Upper lobe of left lung (tissue), 6 donors: ENCODE measurements around the gene CTSS. TPM values are rescaled to one million over a fixed set of nuclear protein-coding genes. Genes with fewer than 3 reads are reported as not detected.
A peak's percentile ranks its signal among the peaks of the same experiment; 100 is the strongest.

Experiments
- ATAC-seq, 2 donors: fragments of 200-7000 bp; cut with Tn5 transposase; one replicate each; pipeline ENCODE4 v1.9.1; 2022; ENCODE audit warnings: mild to moderate bottlenecking in 2 of 2, moderate library complexity in 2 of 2; ENCODE audit not compliant: low FRiP score in 2 of 2
- DNase-seq, 2 donors: peaks; one replicate each; pipeline ENCODE4 v3.0.0-alpha.2; 2019 to 2020
- H3K27ac ChIP-seq, 4 donors: fragments of 200-600 bp; sonication (generic); one replicate each; pipeline ENCODE4 v1.5.1; 2016 to 2019
- H3K27me3 ChIP-seq, 4 donors: fragments of 200-600 bp; sonication (generic); one replicate each; pipeline ENCODE4 v1.5.1; 2017 to 2019
- H3K36me3 ChIP-seq, 4 donors: fragments of 200-600 bp; sonication (generic); one replicate each; pipeline ENCODE4 v1.5.1; 2016 to 2019
- H3K4me1 ChIP-seq, 4 donors: fragments of 200-600 bp; sonication (generic); one replicate each; pipeline ENCODE4 v1.5.1; 2018 to 2019
- H3K4me3 ChIP-seq, 4 donors: fragments of 200-600 bp; sonication (generic); one replicate each; pipeline ENCODE4 v1.5.1; 2017 to 2019; ENCODE audit warnings: mild to moderate bottlenecking in 2 of 4, moderate library complexity in 1 of 4
- H3K9me3 ChIP-seq, 4 donors: fragments of 200-600 bp; sonication (generic); one replicate each; pipeline ENCODE4 v1.5.1; 2018 to 2019
- EP300 ChIP-seq, 4 donors: sonication (generic); formaldehyde crosslinking; IDR thresholded peaks; one replicate each; pipeline ENCODE4 v1.5.1; 2017; ENCODE audit warnings: antibody characterized with exemption in 4 of 4, control low read depth in 2 of 4
- POLR2A ChIP-seq, 4 donors: fragments of 450-650 bp; IDR thresholded peaks; one replicate each; pipeline ENCODE4 v1.5.1; 2016 to 2017; ENCODE audit warnings: antibody characterized with exemption in 4 of 4, mild to moderate bottlenecking in 2 of 4
- POLR2AphosphoS5 ChIP-seq, 2 donors: sonication (generic); formaldehyde crosslinking; IDR thresholded peaks; one replicate each; pipeline ENCODE4 v1.5.1; 2017; ENCODE audit warnings: antibody characterized with exemption in 2 of 2
- WGBS, 2 donors: methylation state at CpG; one replicate each; pipeline ENCODE4 v1.1.5; 2017 to 2018; 5-methylcytosine and 5-hydroxymethylcytosine counted together
- total RNA-seq, 6 donors: library from RNA; depleted of rRNA in 4 of 6; stranded (reverse); fragments of >200 nt in 4 of 6; gene quantifications; one replicate each; pipeline versions ENCODE4 v1.1.0 to v1.2.1, GENCODE V29; 2016 to 2021
- TF ChIP-seq, protein P1 (sequence below), 6 experiments: fragments of 450-650 bp in 4 of 6; fragments of 200-600 bp in 2 of 6; sonication (generic) in 2 of 6; IDR thresholded peaks; one replicate each; pipeline ENCODE4 v1.5.1; 2016 to 2019; ENCODE audit warnings: antibody characterized with exemption in 6 of 6
- donor health status: DM: no; HTN: no; CAD: no; lungs with moderate emphysema.
- donor health status: DM: no; HTN: yes; CAD: no; lungs with severe emphysema.

Gene CTSS
- total RNA-seq, 6 donors from 2014 or later: 153 to 625 (median 455) TPM

GRCh38 chr1:150808846-150809245 is 43.3 kb upstream of the CTSS start:
- WGBS, 2 donors: 65 to 75% methylated on average over 2 of the region's 2 CpGs
- ATAC-seq: no peak
- Histone ChIP-seq H3K4me3 (no peak overlapping the region), H3K9me3 (no peaks in the 10 kb centered on the region), H3K27me3 (no peaks in the 10 kb centered on the region), H3K36me3 (peaks cover 13 to 32% (median 25%) of the 10 kb centered on the region in 4 donors), H3K27ac (no peak overlapping the region), H3K4me1 (peaks cover 0 to 11% (median 6%) of the 10 kb centered on the region in 4 donors)
- TF ChIP-seq EP300 (IDR thresholded peaks at IDR 0.05): no peak
- TF ChIP-seq, protein P1, sequence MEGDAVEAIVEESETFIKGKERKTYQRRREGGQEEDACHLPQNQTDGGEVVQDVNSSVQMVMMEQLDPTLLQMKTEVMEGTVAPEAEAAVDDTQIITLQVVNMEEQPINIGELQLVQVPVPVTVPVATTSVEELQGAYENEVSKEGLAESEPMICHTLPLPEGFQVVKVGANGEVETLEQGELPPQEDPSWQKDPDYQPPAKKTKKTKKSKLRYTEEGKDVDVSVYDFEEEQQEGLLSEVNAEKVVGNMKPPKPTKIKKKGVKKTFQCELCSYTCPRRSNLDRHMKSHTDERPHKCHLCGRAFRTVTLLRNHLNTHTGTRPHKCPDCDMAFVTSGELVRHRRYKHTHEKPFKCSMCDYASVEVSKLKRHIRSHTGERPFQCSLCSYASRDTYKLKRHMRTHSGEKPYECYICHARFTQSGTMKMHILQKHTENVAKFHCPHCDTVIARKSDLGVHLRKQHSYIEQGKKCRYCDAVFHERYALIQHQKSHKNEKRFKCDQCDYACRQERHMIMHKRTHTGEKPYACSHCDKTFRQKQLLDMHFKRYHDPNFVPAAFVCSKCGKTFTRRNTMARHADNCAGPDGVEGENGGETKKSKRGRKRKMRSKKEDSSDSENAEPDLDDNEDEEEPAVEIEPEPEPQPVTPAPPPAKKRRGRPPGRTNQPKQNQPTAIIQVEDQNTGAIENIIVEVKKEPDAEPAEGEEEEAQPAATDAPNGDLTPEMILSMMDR (IDR thresholded peaks at IDR 0.05): no peak
- no peak for TF ChIP-seq POLR2A (IDR thresholded peaks at IDR 0.05)
- TF ChIP-seq POLR2AphosphoS5 (IDR thresholded peaks at IDR 0.05): no peak
- no peak for DNase-seq

DNA sequence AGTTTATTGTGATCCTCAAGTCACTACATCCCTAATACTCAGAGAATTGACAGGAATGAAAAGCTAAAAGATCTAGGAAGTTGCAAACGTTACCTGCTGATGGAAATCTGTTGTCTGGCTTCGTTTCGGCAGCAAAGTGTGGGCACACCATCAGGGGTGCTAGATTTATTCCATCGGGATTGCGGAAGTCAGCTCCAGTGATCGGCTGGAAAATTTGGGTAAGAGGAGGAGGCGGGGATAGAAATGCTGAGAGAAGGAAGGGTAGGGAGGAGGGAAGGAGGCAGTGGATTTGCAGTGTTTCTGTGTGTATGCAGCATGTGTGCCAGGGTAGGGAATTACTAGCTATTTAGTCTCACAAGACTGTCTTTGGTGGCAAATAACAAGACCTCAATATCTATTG is 42.5 kb upstream of the CTSS start, which contains the start of gene CTSK:
Gene CTSK, minus strand, starts transcription at position 140 of the 400 bp plus-strand sequence. CDS start 1,455 bp downstream, outside the sequence.
- no peak within 1 kb of the TSS for H3K27ac ChIP-seq
- H3K4me3 ChIP-seq: peak within 1 kb of the TSS in 2 of 4 donors; percentile 15 to 20
- H3K27me3 ChIP-seq: no peaks in the 10 kb centered on the region
- WGBS, 2 donors: 63 to 75% methylated on average over 7 of the region's 7 CpGs
- no peaks in the 10 kb centered on the region for H3K9me3 ChIP-seq
- ATAC-seq (peak in 1 of 2 donors; percentile 76), DNase-seq (no peak)
- H3K36me3 ChIP-seq: peaks cover 11 to 32% (median 20%) of the 10 kb centered on the region in 4 donors
- TF ChIP-seq POLR2AphosphoS5 (IDR thresholded peaks at IDR 0.05) (no peak), EP300 (IDR thresholded peaks at IDR 0.05) (no peak), POLR2A (IDR thresholded peaks at IDR 0.05) (no peak)
- TF ChIP-seq, protein P1 (IDR thresholded peaks at IDR 0.05): no peak
- peaks cover 0 to 11% (median 6%) of the 10 kb centered on the region in 4 donors for H3K4me1 ChIP-seq

DNA sequence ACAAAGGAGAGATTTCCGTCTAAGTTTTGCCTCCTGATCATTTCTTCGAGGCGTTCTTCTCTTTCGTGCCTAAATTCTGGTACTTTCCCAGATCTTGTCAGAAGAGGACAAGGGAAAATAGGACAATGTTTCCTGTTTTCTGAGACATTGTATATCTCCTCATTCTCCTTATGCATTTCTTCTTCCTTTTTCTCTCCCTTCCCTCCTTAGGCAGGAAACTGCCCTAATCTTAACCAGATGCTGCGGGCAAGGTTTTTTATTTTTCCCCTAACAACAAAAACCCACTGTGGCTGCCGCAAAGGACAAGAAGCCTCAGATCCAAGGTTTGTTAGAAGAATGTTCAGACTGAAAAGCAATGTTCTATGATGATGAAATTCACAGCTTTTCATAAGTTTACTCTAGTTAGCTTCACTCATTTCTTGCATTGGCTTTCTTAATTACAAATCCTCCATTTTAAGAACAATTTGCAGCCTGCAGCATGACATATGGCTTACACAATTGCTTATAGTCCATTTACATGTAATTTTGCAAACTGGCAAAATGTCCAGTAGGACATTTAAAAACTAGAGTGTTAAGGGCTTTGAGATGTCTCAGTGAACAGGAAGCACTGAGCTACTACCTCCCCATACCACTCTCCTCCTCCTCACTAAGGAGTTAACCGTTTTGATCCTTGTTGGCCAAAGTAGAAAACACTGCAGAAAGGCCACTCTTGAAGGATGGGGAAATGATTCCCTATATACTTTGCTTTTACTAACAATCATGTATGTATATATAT is 41.9 kb upstream of the CTSS start:
- Histone ChIP-seq H3K27me3 (no peaks in the 10 kb centered on the region), H3K27ac (no peak overlapping the region), H3K4me3 (peak overlapping the region in 2 of 4 donors; percentile 15 to 20), H3K4me1 (peaks cover 0 to 11% (median 6%) of the 10 kb centered on the region in 4 donors), H3K36me3 (peaks cover 4 to 32% (median 13%) of the 10 kb centered on the region in 4 donors), H3K9me3 (no peaks in the 10 kb centered on the region)
- TF ChIP-seq, protein P1 (IDR thresholded peaks at IDR 0.05): no peak
- TF ChIP-seq POLR2AphosphoS5 (IDR thresholded peaks at IDR 0.05) (no peak), POLR2A (IDR thresholded peaks at IDR 0.05) (no peak), EP300 (IDR thresholded peaks at IDR 0.05) (no peak)
- ATAC-seq (peak in 1 of 2 donors; percentile 47), DNase-seq (no peak)
- WGBS, 2 donors: 30 to 35% methylated on average over 7 of the region's 7 CpGs

DNA sequence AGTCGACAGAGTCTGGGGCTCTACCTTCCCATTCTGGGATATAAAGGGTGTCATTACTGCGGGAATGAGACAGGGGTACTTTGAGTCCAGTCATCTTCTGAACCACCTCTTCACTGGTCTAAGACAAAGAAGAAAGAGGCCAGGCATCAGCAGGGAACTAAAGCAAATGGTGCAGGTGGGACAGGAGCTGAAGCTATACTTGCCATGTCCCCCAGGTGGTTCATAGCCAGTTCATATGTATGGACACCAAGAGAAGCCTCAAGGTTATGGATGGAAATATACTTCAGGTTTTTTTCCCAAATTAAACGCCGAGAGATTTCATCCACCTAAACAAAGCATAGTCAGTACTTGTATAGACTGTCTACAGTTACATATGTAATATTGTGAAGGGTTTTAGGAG is 40.3 kb upstream of the CTSS start:
- Histone ChIP-seq H3K9me3 (no peaks in the 10 kb centered on the region), H3K4me3 (no peak overlapping the region), H3K36me3 (peaks cover 0 to 21% (median 1%) of the 10 kb centered on the region in 4 donors), H3K27me3 (no peaks in the 10 kb centered on the region), H3K27ac (no peak overlapping the region), H3K4me1 (peaks cover 0 to 11% (median 6%) of the 10 kb centered on the region in 4 donors)
- 88 to 97% methylated on average over 4 of the region's 4 CpGs for WGBS, 2 donors
- no peak for TF ChIP-seq EP300 (IDR thresholded peaks at IDR 0.05)
- TF ChIP-seq, protein P1 (IDR thresholded peaks at IDR 0.05): no peak
- TF ChIP-seq POLR2AphosphoS5 (IDR thresholded peaks at IDR 0.05): no peak
- no peak for TF ChIP-seq POLR2A (IDR thresholded peaks at IDR 0.05)
- no peak for ATAC-seq
- no peak for DNase-seq
